Endometrial microvascular endothelial cells (primary cell): ENCODE data around the gene ALDH18A1. TPM values are rescaled to one million over a fixed set of nuclear protein-coding genes. Genes with fewer than 3 reads are reported as not detected.
"Not testable (repeated sequence)": the region's sequence is repeated elsewhere in the genome, so short reads cannot be mapped to it uniquely, and the experiment has no call there.

Source experiments
- in situ Hi-C: cut with HindIII; loops from 2 replicates; pipeline ENCODE4 v1.10.0; 2017; ENCODE audit warnings: low sequenced_read_pairs, low pct_unique_long_range_greater_than_20kb; ENCODE audit errors: inconsistent ontology term
- total RNA-seq: library from RNA; depleted of rRNA; stranded (reverse); fragments of >200 nt; gene quantifications from one replicate; pipeline ENCODE4 v1.2.3, GENCODE V29; 2015; ENCODE audit errors: inconsistent ontology term

The ALDH18A1 gene
- total RNA-seq, 1 donor from 2014 or later, result 90.6 TPM

- in situ Hi-C loops, result no loop called here
These were observed 780 bp downstream of the ALDH18A1 start for GRCh38 chr10:95655571-95656290.

DNA sequence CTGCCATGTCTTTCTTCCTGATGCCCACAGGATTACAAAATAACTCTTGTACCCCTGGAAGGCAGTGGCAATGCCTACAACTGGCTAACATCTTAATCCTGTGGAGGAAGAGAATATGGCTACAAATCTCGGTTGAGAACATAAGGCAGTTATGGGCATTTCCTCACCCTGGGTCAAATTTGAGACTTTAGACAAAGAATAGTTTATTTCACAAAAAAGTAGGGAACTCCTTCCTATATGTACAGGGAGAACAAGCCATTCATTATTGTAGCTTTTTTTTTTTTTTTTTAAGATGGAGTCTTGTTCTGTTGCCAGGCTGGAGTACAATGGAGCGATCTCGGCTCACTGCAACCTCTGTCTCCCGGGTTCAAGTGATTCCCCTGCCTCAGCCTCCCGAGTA, 2.6 kb downstream of the ALDH18A1 start:
- in situ Hi-C loops, result no loop called here

DNA sequence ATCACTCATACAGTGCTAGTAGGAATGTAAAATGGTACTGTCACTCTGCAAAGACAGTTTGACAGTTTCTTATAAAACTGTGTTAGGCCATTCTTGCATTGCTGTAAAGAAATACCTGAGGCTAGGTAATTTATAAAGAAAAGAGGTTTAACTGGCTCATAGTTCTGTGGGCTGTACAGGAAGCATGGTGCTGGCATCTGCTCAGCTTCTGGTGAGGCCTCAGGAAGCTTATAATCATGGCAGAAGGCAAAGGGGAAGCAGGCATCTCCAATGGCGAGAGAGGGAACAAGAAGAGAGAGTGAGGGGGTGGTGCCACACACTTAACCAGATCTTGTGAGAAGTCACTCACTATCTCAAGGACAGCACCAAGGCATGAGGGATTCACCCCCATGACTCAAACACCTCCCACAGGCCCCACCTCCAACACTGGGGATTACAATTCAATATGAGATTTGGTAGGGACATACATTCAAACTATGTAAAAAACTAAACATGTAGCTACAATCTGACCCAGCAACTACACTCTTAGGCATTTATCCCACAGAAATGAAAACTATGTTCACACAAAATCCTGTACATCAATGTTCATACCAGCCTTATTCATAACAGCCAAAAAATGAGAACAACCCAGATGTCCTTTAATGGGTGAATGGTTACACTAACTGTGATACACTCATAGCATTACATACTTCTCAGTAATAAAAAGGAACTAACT, 5.0 kb downstream of the ALDH18A1 start:
- in situ Hi-C loops, result no loop called here

DNA sequence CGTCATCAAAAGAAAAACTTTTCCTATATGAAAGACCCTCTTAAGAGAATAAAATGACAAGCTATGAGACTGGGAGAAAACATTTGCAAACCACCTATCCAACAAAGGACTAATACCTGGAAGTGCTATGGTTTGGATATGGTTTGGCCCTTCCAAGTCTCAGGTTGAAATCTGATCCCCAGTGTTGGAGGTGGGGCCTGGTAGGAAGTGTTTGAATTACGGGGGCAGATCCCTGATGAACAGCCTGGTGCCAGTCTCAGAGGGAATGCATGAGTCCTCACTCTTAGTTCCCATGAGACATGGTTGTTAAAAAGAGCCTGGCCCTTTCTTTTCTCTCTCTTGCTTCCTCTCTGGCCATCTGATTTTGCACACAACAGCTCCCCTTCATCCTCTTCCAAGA, 6.3 kb downstream of the ALDH18A1 start:
- in situ Hi-C loops, result no loop called here

DNA sequence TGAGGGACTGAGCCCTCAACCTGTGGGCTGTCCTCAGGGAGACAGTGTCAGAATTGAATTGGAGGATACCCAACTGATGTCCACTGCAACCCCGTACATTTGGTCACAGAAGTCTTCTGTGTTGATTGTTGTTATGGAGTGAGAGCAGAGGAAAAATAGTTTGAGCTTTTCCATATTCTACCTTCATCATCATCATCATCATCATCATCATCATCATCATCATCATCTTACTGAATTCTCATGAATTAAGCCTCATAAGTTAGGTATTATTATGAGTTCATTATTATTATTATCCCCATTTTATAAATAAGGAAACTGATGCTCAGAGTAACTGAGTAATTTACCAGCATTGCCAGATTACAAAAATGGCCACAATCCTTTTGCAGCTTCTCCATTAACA, 8.4 kb downstream of the ALDH18A1 start:
- in situ Hi-C loops, result no loop called here

DNA sequence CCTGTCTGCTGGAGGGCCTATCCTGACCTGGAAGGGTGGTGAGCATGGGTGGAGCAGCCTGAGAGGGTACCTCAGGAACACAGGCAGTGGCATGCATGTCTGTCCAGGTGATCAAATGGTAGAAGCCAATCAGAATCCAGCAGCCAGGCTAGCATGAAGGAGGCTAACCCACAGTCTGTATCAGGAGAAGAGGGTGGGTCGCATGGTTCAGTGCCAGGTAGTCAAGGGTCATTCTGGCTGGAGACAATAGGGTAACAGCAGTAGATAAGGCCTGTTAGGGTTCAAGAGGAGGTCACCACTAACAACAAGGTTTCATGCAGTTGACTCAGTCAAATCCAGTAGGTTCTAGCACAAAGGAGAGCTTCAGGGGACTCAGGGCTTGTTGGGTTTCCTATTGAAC, 10.4 kb downstream of the ALDH18A1 start:
- in situ Hi-C loops, result no loop called here

GRCh38 chr10:95644901-95645300, 11.6 kb downstream of the ALDH18A1 start:
- in situ Hi-C loops, result no loop called here

DNA sequence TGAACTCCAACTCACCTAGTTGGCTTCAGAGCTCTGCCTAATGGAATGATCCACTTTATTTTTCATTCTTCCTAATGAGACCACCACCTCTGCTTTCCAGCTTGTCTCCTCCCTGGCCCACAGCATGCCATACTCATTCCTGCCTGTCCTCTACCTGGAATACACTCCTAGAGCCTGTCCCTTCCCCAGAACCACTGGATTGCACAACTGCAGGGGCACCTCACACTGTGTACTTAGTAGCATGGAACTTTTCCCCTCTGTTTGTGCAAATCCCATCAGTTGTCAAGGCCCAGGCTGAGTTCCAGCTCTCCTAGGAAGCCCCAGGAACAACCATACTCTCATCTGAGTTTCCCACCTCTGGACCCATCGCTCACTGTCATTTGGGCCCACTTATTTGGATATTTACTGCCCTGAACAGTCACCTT, 15.6 kb downstream of the ALDH18A1 start:
- in situ Hi-C loops, result no loop called here

GRCh38 chr10:95637911-95638310, 18.6 kb downstream of the ALDH18A1 start:
- in situ Hi-C loops, result no loop called here

DNA sequence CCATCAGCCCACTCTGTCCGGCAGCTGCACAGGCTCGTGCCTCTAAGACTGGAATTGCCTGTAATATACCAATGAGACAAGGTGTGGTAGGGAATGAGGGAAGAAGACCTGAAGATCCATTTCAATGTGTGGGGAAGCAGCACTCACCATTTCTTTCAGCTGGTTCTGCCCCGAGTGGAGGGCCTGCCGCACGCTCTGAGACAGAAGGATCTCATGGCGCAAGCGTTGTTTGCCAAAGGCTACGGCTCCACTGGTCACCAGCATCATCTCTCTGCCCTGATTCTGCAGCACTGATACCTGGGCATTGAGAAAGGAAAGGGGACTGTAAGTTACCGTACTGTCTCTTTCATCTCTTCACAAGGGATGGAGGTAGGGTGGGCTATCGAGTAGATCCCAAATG, 19.4 kb downstream of the ALDH18A1 start:
- in situ Hi-C loops, result no loop called here

- in situ Hi-C loops, result no loop called here
These were observed 21.2 kb downstream of the ALDH18A1 start for GRCh38 chr10:95635319-95635733.

- in situ Hi-C loops, result no loop called here
These were observed 27.7 kb downstream of the ALDH18A1 start for GRCh38 chr10:95628786-95629185.

GRCh38 chr10:95626500-95626899, 30.0 kb downstream of the ALDH18A1 start:
- in situ Hi-C loops, result no loop called here

DNA sequence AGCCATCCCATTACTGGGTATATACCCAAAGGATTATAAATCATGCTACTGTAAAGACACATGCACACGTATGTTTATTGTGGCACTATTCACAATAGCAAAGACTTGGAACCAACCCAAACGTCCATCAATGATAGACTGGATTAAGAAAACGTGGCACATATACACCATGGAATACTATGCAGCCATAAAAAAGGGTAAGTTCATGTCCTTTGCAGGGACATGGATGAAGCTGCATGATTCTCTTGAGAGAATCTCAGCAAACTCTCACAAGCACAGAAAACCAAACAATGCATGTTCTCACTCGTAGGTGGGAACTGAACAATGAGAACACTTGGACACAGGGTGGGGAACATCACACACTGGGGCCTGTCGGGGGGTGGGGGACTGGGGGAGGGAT, 36.1 kb downstream of the ALDH18A1 start:
- in situ Hi-C loops, result not testable (repeated sequence)

GRCh38 chr10:95618101-95618500, 38.4 kb downstream of the ALDH18A1 start:
- in situ Hi-C loops, result no loop called here

DNA sequence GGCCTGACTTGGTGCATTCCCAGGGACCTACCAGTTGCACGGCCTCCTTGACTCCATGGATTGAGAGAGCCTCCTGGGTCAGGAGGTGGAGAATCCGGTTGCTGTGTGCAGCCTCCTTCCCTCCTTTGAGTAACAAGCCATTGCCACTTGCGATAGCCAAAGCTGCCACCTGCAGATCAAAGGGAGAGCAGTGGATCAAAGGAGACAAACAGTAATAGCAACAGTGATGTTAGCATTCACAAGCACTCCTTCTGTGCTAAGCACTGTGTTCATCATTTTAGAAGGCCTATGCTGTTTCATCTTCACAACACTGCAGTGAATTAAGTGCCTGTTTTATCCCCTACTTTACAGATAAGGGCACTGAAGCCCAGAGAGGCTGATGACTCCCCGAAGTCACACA, 40.1 kb downstream of the ALDH18A1 start:
- in situ Hi-C loops, result no loop called here

- in situ Hi-C loops, result no loop called here
These were observed 43.2 kb downstream of the ALDH18A1 start for GRCh38 chr10:95613330-95613729.

GRCh38 chr10:95610727-95611126, 45.8 kb downstream of the ALDH18A1 start:
- in situ Hi-C loops, result no loop called here

GRCh38 chr10:95606922-95607321, 49.6 kb downstream of the ALDH18A1 start:
- in situ Hi-C loops, result no loop called here

DNA sequence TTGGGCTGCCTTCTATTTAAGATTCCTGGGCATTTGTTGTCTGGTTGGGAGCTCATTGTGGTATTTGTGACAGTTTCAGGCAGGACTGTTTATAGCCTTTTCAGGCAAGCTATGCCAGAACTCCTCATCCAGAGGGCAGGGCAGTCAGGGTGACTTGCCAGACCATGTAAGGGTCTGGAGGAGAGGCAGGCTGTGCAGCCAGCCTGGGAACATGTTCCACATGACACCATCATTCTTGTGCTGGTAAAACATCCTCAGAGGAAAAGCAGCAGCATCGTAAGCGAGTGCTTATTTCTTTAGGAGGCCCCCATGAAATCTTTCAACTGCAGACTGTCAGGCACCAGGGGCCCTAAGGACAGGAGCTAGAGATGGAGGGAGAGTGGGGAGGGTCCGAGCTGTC, 51.3 kb downstream of the ALDH18A1 start:
- in situ Hi-C loops, result no loop called here
